Right atrium auricular region (tissue), 2 donors: ENCODE results near the gene HHIPL1. TPM values are rescaled to one million over a fixed set of nuclear protein-coding genes. Genes with fewer than 3 reads are reported as not detected.
A peak's percentile ranks its signal among the peaks of the same experiment; 100 is the strongest.

Source experiments
- DNase-seq: peaks from one replicate; pipeline ENCODE4 v3.0.0-alpha.2; 2019; ENCODE audit warnings: low spot score
- H3K27ac ChIP-seq, 2 donors: fragments of 200-600 bp; sonication (generic); 1 replicate in 1 of 2; 2 replicates in 1 of 2; pipeline ENCODE4 v1.5.1; 2016 to 2019
- H3K27me3 ChIP-seq, 2 donors: fragments of 200-600 bp; sonication (generic); one replicate each; pipeline versions ENCODE4 v1.5.1 to v1.6.0; 2017 to 2019
- H3K36me3 ChIP-seq: fragments of 200-600 bp; sonication (generic); one replicate; pipeline ENCODE4 v1.5.1; 2016
- H3K4me1 ChIP-seq, 2 donors: fragments of 200-600 bp; sonication (generic); one replicate each; pipeline versions ENCODE4 v1.5.1 to v1.6.0; 2017 to 2019
- H3K4me3 ChIP-seq, 2 donors: fragments of 200-600 bp; sonication (generic); 1 replicate in 1 of 2; 2 replicates in 1 of 2; pipeline ENCODE4 v1.5.1; 2017 to 2019; ENCODE audit warnings: mild to moderate bottlenecking in 1 of 2, moderate library complexity in 1 of 2
- H3K9me3 ChIP-seq, 2 donors: fragments of 200-600 bp; sonication (generic); one replicate each; pipeline ENCODE4 v1.5.1; 2019
- total RNA-seq, 2 donors: library from RNA; depleted of rRNA; stranded (reverse); fragments of >200 nt; gene quantifications; one replicate each; pipeline ENCODE4 v1.1.0, GENCODE V29; 2016
- TF ChIP-seq, protein P1 (sequence below), 2 donors: fragments of 200-600 bp; sonication (generic); IDR thresholded peaks; one replicate each; pipeline ENCODE4 v1.5.1; 2019; ENCODE audit warnings: antibody characterized with exemption in 2 of 2

The HHIPL1 gene
- total RNA-seq, 2 donors from 2014 or later, result 1.8 to 2.4 TPM

DNA sequence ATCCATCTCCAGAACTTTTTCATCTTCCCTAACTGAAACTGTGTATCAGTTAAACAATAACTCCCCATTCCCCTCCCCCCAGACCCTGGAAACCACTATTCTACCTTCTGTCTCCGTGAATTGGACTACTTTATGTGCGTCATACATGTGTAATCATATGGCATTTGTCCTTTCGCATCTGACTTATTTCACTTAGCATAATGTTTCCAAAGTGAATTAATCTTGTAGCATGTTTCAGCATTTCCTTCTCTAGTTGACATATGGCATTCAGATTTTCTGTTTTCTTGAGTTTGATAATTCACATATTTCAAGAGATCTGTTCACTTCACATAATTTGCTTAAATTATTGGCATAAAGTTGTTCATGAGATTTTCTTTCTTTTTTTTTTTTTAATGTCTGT, 49.0 kb downstream of the HHIPL1 start:
- H3K36me3 ChIP-seq, result no peaks in the 10 kb centered on the region
- no peaks in the 10 kb centered on the region for H3K4me1 ChIP-seq
- H3K27me3 ChIP-seq, result no peaks in the 10 kb centered on the region
- H3K9me3 ChIP-seq, result no peaks in the 10 kb centered on the region
- DNase-seq, result peak; percentile 9
- H3K27ac ChIP-seq, result no peak overlapping the region
- no peak overlapping the region for H3K4me3 ChIP-seq
- TF ChIP-seq, protein P1, sequence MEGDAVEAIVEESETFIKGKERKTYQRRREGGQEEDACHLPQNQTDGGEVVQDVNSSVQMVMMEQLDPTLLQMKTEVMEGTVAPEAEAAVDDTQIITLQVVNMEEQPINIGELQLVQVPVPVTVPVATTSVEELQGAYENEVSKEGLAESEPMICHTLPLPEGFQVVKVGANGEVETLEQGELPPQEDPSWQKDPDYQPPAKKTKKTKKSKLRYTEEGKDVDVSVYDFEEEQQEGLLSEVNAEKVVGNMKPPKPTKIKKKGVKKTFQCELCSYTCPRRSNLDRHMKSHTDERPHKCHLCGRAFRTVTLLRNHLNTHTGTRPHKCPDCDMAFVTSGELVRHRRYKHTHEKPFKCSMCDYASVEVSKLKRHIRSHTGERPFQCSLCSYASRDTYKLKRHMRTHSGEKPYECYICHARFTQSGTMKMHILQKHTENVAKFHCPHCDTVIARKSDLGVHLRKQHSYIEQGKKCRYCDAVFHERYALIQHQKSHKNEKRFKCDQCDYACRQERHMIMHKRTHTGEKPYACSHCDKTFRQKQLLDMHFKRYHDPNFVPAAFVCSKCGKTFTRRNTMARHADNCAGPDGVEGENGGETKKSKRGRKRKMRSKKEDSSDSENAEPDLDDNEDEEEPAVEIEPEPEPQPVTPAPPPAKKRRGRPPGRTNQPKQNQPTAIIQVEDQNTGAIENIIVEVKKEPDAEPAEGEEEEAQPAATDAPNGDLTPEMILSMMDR (IDR thresholded peaks at IDR 0.05), result no peak

DNA sequence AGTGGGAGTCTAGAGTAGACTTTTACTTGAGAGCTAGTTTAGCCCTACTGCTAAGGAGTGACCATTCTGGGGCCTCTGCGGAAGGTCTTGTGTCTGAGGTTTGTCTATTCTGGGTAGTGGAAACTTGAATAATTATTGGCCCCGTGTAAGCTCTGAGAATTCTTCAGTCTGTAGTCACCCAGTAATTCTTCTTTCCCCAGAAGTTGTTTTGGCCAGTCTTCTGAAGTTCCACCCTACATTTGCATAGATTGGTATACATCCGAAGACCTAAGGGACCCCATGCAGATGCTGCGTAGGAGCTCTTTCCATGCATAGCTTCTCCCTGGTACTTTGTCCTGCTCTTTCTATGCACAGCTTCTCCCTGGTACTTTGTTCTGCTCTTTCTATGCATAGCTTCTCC, 52.0 kb downstream of the HHIPL1 start:
- H3K9me3 ChIP-seq, result peaks cover 0 to under 1% of the 10 kb centered on the region in 2 donors
- no peaks in the 10 kb centered on the region for H3K36me3 ChIP-seq
- H3K27ac ChIP-seq, result no peak overlapping the region
- H3K4me3 ChIP-seq, result no peak overlapping the region
- H3K27me3 ChIP-seq, result no peaks in the 10 kb centered on the region
- TF ChIP-seq, protein P1 (IDR thresholded peaks at IDR 0.05), result no peak
- no peak for DNase-seq
- H3K4me1 ChIP-seq, result no peaks in the 10 kb centered on the region

DNA sequence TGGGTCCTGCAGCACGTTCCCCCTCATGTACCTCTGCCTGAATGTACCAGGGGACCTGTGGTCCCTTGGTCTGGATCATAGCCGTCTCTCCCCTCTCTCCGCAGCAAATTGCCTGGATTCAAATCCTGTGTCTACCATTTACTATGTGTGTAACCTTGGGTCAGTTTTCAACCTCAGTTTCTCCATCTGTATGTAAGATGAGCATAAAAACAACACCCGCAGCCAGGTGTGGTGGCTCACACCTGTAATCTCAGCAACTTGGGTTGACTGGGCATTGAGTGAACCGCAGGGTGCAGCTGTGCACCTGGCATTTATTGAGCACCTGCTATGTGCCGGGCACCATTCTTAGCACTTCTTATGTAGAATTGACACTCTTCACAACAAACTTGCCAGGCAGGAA, 53.3 kb downstream of the HHIPL1 start:
- TF ChIP-seq, protein P1 (IDR thresholded peaks at IDR 0.05), result no peak
- H3K4me3 ChIP-seq, result no peak overlapping the region
- no peaks in the 10 kb centered on the region for H3K4me1 ChIP-seq
- peaks cover 2 to 9% of the 10 kb centered on the region in 2 donors for H3K9me3 ChIP-seq
- no peaks in the 10 kb centered on the region for H3K27me3 ChIP-seq
- H3K36me3 ChIP-seq, result no peaks in the 10 kb centered on the region
- no peak overlapping the region for H3K27ac ChIP-seq
- peak; percentile 4 for DNase-seq

DNA sequence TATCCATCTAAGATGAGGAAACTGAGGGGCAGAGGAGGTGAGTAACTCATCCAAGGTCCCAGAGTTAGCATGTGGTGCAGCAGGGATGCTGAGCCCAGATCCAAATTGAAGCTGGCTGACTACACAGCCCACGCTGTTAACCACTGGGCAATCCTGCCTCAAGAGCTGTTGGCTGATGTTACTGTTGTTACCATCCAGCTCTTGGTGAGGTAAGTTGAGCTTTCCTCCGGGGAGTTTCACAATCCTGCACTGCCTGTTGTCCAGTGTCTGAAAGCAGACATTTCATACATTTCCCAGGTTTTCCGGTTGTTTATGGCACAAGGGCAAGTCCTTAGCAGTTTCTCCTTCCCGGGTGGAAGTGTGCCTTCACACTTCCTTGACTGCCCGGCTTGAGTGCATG, 53.7 kb downstream of the HHIPL1 start:
- DNase-seq, result peak; percentile 54
- TF ChIP-seq, protein P1 (IDR thresholded peaks at IDR 0.05), result no peak
- H3K27ac ChIP-seq, result no peak overlapping the region
- H3K36me3 ChIP-seq, result no peaks in the 10 kb centered on the region
- no peaks in the 10 kb centered on the region for H3K27me3 ChIP-seq
- no peak overlapping the region for H3K4me3 ChIP-seq
- H3K9me3 ChIP-seq, result peaks cover 5 to 13% of the 10 kb centered on the region in 2 donors
- no peaks in the 10 kb centered on the region for H3K4me1 ChIP-seq

DNA sequence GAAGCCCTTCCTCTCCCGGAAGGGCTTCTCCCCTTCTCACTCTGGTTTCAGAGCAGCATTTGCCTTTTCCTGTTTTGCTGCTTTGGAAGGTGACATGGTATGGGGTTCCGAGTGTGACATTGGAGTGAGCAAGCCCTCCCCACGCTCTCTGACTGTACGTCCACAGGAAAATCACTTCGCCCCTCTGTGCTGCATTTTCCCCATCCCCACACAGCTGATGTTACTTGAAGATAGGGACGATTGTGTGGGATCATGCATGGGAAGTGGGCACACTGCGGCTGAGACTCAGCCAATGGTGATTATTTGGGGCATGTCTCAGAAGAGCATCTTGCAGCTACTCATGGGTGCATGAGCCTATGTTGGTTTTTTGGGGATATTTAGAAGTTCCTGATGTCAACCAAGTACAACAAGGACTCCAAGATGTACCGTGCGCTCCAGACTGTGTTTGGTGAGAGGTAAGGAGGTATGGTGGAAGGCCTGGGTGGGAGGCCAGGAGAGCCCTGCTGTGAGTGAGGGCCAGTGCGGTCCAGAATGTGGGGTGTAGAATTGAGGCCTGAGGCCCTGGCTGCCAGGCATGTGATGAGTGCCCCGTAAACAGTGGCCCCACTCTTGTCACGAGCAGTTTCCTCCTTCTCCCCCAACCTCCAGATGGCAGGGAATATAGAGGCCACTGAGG, 54.3 kb downstream of the HHIPL1 start:
- Histone ChIP-seq H3K27me3 (no peaks in the 10 kb centered on the region), H3K36me3 (no peaks in the 10 kb centered on the region), H3K4me3 (no peak overlapping the region), H3K27ac (no peak overlapping the region), H3K9me3 (peaks cover 5 to 14% of the 10 kb centered on the region in 2 donors), H3K4me1 (no peaks in the 10 kb centered on the region)
- DNase-seq, result peak; percentile 26
- TF ChIP-seq, protein P1 (IDR thresholded peaks at IDR 0.05), result no peak

DNA sequence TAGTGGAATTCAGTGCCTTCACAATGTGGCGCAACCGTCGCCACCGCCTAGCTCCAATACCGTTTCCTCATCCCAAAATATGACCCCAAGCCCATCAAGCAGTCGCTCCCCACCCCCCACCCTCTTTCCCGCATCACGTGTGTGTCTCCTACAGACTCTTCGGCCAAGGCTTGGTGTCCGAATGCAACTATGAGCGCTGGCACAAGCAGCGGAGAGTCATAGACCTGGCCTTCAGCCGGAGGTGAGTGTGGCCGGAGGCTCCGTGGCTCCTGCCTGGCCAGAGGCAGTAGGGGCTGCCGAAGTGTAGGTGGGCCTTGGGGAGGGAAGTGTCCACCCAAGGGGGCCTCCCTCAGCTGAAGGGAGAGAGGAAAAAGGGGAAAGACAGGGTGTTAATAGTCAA, 54.9 kb downstream of the HHIPL1 start:
- no peaks in the 10 kb centered on the region for H3K27me3 ChIP-seq
- peak; percentile 1 for DNase-seq
- H3K9me3 ChIP-seq, result peaks cover 5 to 14% of the 10 kb centered on the region in 2 donors
- TF ChIP-seq, protein P1 (IDR thresholded peaks at IDR 0.05), result no peak
- H3K27ac ChIP-seq, result no peak overlapping the region
- H3K4me1 ChIP-seq, result no peaks in the 10 kb centered on the region
- H3K36me3 ChIP-seq, result no peaks in the 10 kb centered on the region
- no peak overlapping the region for H3K4me3 ChIP-seq
